GM12878 (cell line): ENCODE results near the gene LRRC58. TPM values are rescaled to one million over a fixed set of nuclear protein-coding genes. Genes with fewer than 3 reads are reported as not detected.

ENCODE experiments used
- ATAC-seq: fragments of 200-7000 bp; cut with Tn5 transposase; 3 replicates; pipeline ENCODE4 v1.9.1; 2020; ENCODE audit warnings: mild to moderate bottlenecking, moderate library complexity
- BruUV-seq: library from RNA; stranded (reverse); fragments of 400-500 nt; replicated peaks from 2 replicates; lab custom pipeline; 2021; lab: Mats Ljungman, UMichigan
- CTCF ChIA-PET: fragments of 300-600 bp; sonication (Branson Sonifier 250); formaldehyde crosslinking; extraction: SDS; loops from one replicate; lab custom pipeline; 2021; ENCODE audit warnings: inconsistent platforms; lab: Yijun Ruan, JAX
- POLR2A ChIA-PET: fragments of 350-600 bp; formaldehyde crosslinking; extraction: SDS; loops from one replicate; lab custom pipeline; 2021; ENCODE audit warnings: inconsistent platforms; lab: Charles Lee
- RAD21 ChIA-PET: fragments of 300-600 bp; sonication (Branson Sonifier 250); formaldehyde crosslinking; loops from one replicate; lab custom pipeline; 2023; ENCODE audit warnings: antibody characterized with exemption; ENCODE audit not compliant: unreplicated experiment; lab: Charles Lee
- SMC1A ChIA-PET: fragments of 300-600 bp; sonication (Branson Sonifier 250); formaldehyde crosslinking; loops from one replicate; lab custom pipeline; 2023; ENCODE audit not compliant: unreplicated experiment, uncharacterized antibody; lab: Charles Lee
- DNase-seq: peaks from one replicate; pipeline ENCODE4 v3.0.0-alpha.2; 2011; ENCODE audit warnings: low read depth, low spot score
- FAIRE-seq: peaks from 3 replicates; lab custom pipeline; 2011; peaks lifted over from hg19 to GRCh38; lab: Jason Lieb, UNC
- H2AFZ ChIP-seq: 2 replicates; pipeline ENCODE4 v1.6.0; 2011; ENCODE audit warnings: low read depth, low read length, control low read depth; ENCODE audit not compliant: control insufficient read depth
- H3K27ac ChIP-seq: 2 replicates; pipeline ENCODE4 v1.5.1; 2011; ENCODE audit warnings: control low read depth; ENCODE audit not compliant: control insufficient read depth, insufficient read depth
- H3K27me3 ChIP-seq, 2 experiments: replicated peaks in 1 of 2; 2 replicates each; pipeline versions ENCODE4 v1.6.0 to v1.6.1; 2011; ENCODE audit warnings: low read length in 1 of 2; ENCODE audit not compliant: control insufficient read depth in 2 of 2, insufficient read depth in 2 of 2
- H3K36me3 ChIP-seq, 2 experiments: 2 replicates each; pipeline ENCODE4 v1.5.1; 2011; ENCODE audit warnings: low read length in 1 of 2; ENCODE audit not compliant: control insufficient read depth in 2 of 2, insufficient read depth in 2 of 2
- H3K4me1 ChIP-seq: 2 replicates; pipeline ENCODE4 v1.6.1; 2011; ENCODE audit warnings: mild to moderate bottlenecking, low read length, moderate library complexity, mixed read lengths; ENCODE audit not compliant: control insufficient read depth, insufficient read depth
- H3K4me2 ChIP-seq: 2 replicates; pipeline ENCODE4 v1.6.0; 2011; ENCODE audit warnings: control low read depth; ENCODE audit not compliant: control insufficient read depth, insufficient read depth
- H3K4me3 ChIP-seq: fragments of 200-600 bp; sonication (generic); 2 replicates; pipeline ENCODE4 v1.5.1; 2016
- H3K79me2 ChIP-seq: 2 replicates; pipeline ENCODE4 v1.6.0; 2011; ENCODE audit warnings: low read length; ENCODE audit not compliant: control insufficient read depth, insufficient read depth
- H3K9ac ChIP-seq: 2 replicates; pipeline ENCODE4 v1.8.0; 2011; ENCODE audit warnings: low read length, control low read depth, mixed read lengths; ENCODE audit not compliant: control insufficient read depth, insufficient read depth
- H3K9me3 ChIP-seq: replicated peaks from 3 replicates; pipeline ENCODE4 v1.5.1; 2011; ENCODE audit warnings: mild to moderate bottlenecking, low read length; ENCODE audit not compliant: control insufficient read depth, insufficient read depth
- H4K20me1 ChIP-seq: 2 replicates; pipeline ENCODE4 v1.6.0; 2011; ENCODE audit not compliant: control insufficient read depth, insufficient read depth
- CBX5 ChIP-seq: sonication (generic); IDR thresholded peaks from 2 replicates; pipeline ENCODE4 v1.6.1; 2016; ENCODE audit warnings: low read depth, moderate library complexity, mild to moderate bottlenecking, inconsistent platforms
- CHD2 ChIP-seq: IDR thresholded peaks from 2 replicates; pipeline ENCODE4 v1.6.1; 2011; ENCODE audit warnings: low read depth, low read length, improper control_type of control experiment, borderline replicate concordance
- CREB1 ChIP-seq: IDR thresholded peaks from 2 replicates; pipeline ENCODE4 v1.6.1; 2012; ENCODE audit warnings: low read depth, mild to moderate bottlenecking, inconsistent platforms
- CUX1 ChIP-seq: IDR thresholded peaks from 2 replicates; pipeline ENCODE4 v1.6.1; 2012; ENCODE audit warnings: improper control_type of control experiment, low read depth, low read length; ENCODE audit not compliant: insufficient replicate concordance
- E2F4 ChIP-seq: IDR thresholded peaks from 2 replicates; pipeline ENCODE4 v1.6.1; 2012; ENCODE audit warnings: low read depth, low read length, improper control_type of control experiment
- ETV6 ChIP-seq, 2 experiments: fragments of 450-650 bp in 1 of 2; IDR thresholded peaks in 1 of 2; conservative IDR thresholded peaks in 1 of 2; 2 replicates each; pipeline ENCODE4 v1.6.1; 2014; ENCODE audit warnings: antibody characterized with exemption in 1 of 2, borderline replicate concordance in 1 of 2, low read depth in 1 of 2, mild to moderate bottlenecking in 1 of 2, moderate library complexity in 1 of 2
- GATAD2B ChIP-seq: fragments of 450-650 bp; conservative IDR thresholded peaks from 2 replicates; pipeline ENCODE4 v1.6.1; 2017; ENCODE audit warnings: low read depth, mild to moderate bottlenecking, moderate library complexity
- POLR2AphosphoS2 ChIP-seq: IDR thresholded peaks from 2 replicates; pipeline ENCODE4 v1.6.1; 2011; ENCODE audit warnings: low read depth, mild to moderate bottlenecking, low read length, improper control_type of control experiment, moderate library complexity
- RELA ChIP-seq: fragments of 450-650 bp; IDR thresholded peaks from 2 replicates; pipeline ENCODE4 v1.8.0; 2014; ENCODE audit warnings: borderline replicate concordance; ENCODE audit not compliant: partially characterized antibody
- SIN3A ChIP-seq: IDR thresholded peaks from 2 replicates; pipeline ENCODE4 v1.6.1; 2012; ENCODE audit warnings: low read depth, low read length, improper control_type of control experiment
- TARDBP ChIP-seq: IDR thresholded peaks from 2 replicates; pipeline ENCODE4 v1.6.1; 2016; ENCODE audit warnings: borderline replicate concordance
- TCF12 ChIP-seq: IDR thresholded peaks from 2 replicates; pipeline ENCODE4 v1.6.1; 2011; ENCODE audit warnings: low read depth, mild to moderate bottlenecking, low read length
- WGBS: methylation state at CpG from one replicate; pipeline ENCODE4 v1.1.6; 2016; ENCODE audit warnings: low lambda C conversion rate; ENCODE audit not compliant: insufficient replicate concordance, insufficient coverage; ENCODE audit errors: missing lambda C conversion rate; 5-methylcytosine and 5-hydroxymethylcytosine counted together
- in situ Hi-C: fragments of 300-500 bp; cut with MboI; formaldehyde crosslinking; loops from 9 replicates; pipeline ENCODE4 v1.14.3; 2018; ENCODE audit warnings: mixed read lengths
- intact Hi-C: fragments of 100-400 bp; cut with micrococcal nuclease; formaldehyde crosslinking; loops from one replicate; pipeline ENCODE4 v1.14.2; 2022; ENCODE audit not compliant: unreplicated experiment
- polyA plus RNA-seq, 11 experiments: library from polyadenylated mRNA; depleted of rRNA in 4 of 11; unstranded in 6 of 11; stranded (reverse) in 5 of 11; fragments of >200 nt; fragmentation: Nextera tagmentation in 4 of 11; fragmentation: Illumina TruSeq in 1 of 11; extraction: Ambion mirVana in 4 of 11; extraction: Trizol in 1 of 11; gene quantifications; 1 replicate in 1 of 11; 2 replicates in 10 of 11; pipeline versions ENCODE4 v1.2.1 to v1.2.3, GENCODE V29; 2011 to 2016; ENCODE audit warnings: inconsistent platforms in 2 of 11, missing spikeins in 2 of 11, low read depth in 1 of 11
- total RNA-seq, 4 experiments: library from RNA; depleted of rRNA in 3 of 4; stranded (reverse); fragments of >200 nt in 3 of 4; fragmentation: Illumina TruSeq in 1 of 4; extraction: Trizol in 1 of 4; gene quantifications; 2 replicates each; pipeline versions ENCODE4 v1.2.1 to v1.2.3, GENCODE V29; 2013 to 2021

Gene LRRC58
- total and polyA plus RNA-seq, 10 of the 15 experiments (the other 5 are each of a cell fraction or from before 2014, with no cell fraction given): 7.7 to 29.5 (median 18.8) TPM

DNA sequence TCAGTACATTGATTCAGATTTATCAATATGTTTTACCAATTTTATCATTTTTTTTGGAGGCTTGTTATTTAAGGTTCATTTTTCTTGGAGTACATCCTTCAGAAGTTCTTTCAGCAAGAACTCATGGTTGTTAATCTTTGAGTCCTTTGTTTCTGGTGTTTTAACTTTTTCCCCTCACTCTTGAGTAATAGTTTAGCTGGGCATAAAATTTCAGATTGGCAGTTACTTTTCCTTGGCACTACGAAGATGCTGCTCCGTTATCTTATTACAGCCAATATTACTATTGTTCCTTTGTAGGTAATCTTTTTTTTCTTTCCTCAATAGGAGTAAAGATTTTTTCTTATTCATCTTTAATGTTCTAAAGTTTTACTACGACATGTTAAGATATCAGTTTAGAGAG, 9.8 kb downstream of the LRRC58 start:
- Histone ChIP-seq H3K27ac (no peak overlapping the region), H3K4me2 (no peak overlapping the region), H2AFZ (no peak overlapping the region), H4K20me1 (no peaks in the 10 kb centered on the region; the same call in 1 of the 2 replicates), H3K9ac (no peak overlapping the region), H3K27me3 (no peaks in the 10 kb centered on the region), H3K9me3 (peaks cover 26% of the 10 kb centered on the region), H3K4me3 (no peak overlapping the region), H3K36me3 (peaks cover 4 to 7% of the 10 kb centered on the region in 2 experiments; a peak in 2 of 4 replicates), H3K79me2 (peaks cover 59% of the 10 kb centered on the region), H3K4me1 (no peaks in the 10 kb centered on the region)
- in situ Hi-C loops: no loop called here
- intact Hi-C loops: no loop called here
- ChIA-PET CTCF (no interaction called here), POLR2A (no interaction called here), RAD21 (no interaction called here), SMC1A (no interaction called here)
- ATAC-seq (no peak), DNase-seq (no peak), FAIRE-seq (no peak)
- WGBS: 100% methylated on average over 3 of the region's 3 CpGs
- BruUV-seq: TSS peak; percentile 5
- no peak for TF ChIP-seq TCF12
- TF ChIP-seq CBX5: peak; percentile 45; the same call in 1 of the 2 replicates
- no peak for TF ChIP-seq TARDBP
- TF ChIP-seq CREB1: no peak
- no peak for TF ChIP-seq GATAD2B

GRCh38 chr3:120338517-120338916, 10.6 kb downstream of the LRRC58 start:
- Histone ChIP-seq H4K20me1 (no peaks in the 10 kb centered on the region; the same call in 1 of the 2 replicates), H3K9ac (no peak overlapping the region), H3K4me3 (no peak overlapping the region), H2AFZ (no peak overlapping the region), H3K27me3 (no peaks in the 10 kb centered on the region), H3K36me3 (peaks cover 4 to 7% of the 10 kb centered on the region in 2 experiments; a peak in 2 of 4 replicates), H3K27ac (no peak overlapping the region), H3K4me2 (no peak overlapping the region), H3K79me2 (peaks cover 51% of the 10 kb centered on the region), H3K4me1 (no peaks in the 10 kb centered on the region), H3K9me3 (peaks cover 26% of the 10 kb centered on the region)
- ChIA-PET SMC1A (no interaction called here), POLR2A (interaction anchor here (0.7 kb wide), 1 partner anchor 79 kb away, joined by 3 read pairs; no protein-coding TSS in a partner anchor), RAD21 (no interaction called here), CTCF (no interaction called here)
- 36% methylated on average over 1 of the region's 1 CpG for WGBS
- no peak for DNase-seq
- no TSS peak for BruUV-seq
- peak; percentile 51 for ATAC-seq
- intact Hi-C loops: no loop called here
- no peak for FAIRE-seq
- in situ Hi-C loops: no loop called here
- TF ChIP-seq RELA: no peak
- TF ChIP-seq POLR2AphosphoS2: no peak
- TF ChIP-seq ETV6 (conservative IDR thresholded peaks at IDR 0.05 in 1 of 2, IDR thresholded peaks at IDR 0.05 in 1 of 2; ENCODE audit: borderline replicate concordance in 1 of 2, low read depth in 1 of 2): no peak
- TF ChIP-seq CUX1: no peak
- no peak for TF ChIP-seq CHD2
- TF ChIP-seq SIN3A: no peak
- no peak for TF ChIP-seq E2F4
